ENCODE results near the gene NFU1. TPM values are rescaled to one million over a fixed set of nuclear protein-coding genes. Genes with fewer than 3 reads are reported as not detected.
A peak's percentile ranks its signal among the peaks of the same experiment; 100 is the strongest.

The NFU1 gene
- total and polyA plus RNA-seq, 2 of the 13 experiments (the other 11 are each of a cell fraction or from before 2014, with no cell fraction given): 39.1 to 84.0 TPM

DNA sequence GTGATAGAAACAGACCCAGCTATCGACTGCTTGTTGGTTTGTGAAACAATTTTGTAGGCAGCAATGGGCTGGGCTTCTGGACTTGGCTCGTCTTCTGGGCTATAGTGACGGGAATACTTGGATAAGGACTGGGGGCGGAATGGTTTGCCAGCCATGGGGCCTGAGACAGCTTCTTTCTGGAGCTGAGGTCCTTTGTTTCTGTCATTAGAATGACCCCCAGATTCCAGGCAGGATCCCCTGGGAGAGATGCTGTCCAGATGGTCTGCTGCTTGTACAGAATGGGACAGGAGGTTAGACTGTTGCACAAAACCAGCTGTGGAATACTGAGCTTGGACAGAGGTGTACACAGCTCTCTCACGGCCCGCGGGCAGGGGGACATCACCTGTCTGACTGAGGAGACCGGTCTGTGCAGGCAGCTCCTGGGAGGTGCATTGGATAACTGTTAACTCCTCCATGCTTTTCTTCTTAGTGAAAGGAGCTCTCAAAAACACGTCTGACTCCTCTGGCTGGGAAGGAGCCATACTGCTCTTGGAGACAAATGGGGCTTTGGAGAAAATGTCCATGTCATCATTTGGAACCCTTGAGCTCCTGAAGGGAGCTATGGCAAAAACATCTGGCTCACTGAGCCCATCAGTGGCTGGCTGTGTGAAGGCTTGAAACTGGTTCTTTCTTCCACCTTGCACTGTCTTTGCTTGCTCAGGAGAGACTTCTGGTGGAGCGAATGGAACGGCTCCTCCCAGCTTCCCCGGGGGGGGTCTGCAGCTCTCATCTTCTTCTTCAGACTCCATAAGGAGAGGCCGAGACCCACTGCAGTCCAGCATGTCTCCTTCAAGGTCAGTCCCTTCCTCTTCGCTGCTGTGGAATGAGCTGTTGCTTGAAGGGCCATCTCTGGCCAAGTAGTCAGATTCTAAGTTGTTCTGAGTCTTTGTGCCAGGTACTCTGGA is 28.6 kb upstream of the NFU1 start (continued):
- TF ChIP-seq, protein P1, sequence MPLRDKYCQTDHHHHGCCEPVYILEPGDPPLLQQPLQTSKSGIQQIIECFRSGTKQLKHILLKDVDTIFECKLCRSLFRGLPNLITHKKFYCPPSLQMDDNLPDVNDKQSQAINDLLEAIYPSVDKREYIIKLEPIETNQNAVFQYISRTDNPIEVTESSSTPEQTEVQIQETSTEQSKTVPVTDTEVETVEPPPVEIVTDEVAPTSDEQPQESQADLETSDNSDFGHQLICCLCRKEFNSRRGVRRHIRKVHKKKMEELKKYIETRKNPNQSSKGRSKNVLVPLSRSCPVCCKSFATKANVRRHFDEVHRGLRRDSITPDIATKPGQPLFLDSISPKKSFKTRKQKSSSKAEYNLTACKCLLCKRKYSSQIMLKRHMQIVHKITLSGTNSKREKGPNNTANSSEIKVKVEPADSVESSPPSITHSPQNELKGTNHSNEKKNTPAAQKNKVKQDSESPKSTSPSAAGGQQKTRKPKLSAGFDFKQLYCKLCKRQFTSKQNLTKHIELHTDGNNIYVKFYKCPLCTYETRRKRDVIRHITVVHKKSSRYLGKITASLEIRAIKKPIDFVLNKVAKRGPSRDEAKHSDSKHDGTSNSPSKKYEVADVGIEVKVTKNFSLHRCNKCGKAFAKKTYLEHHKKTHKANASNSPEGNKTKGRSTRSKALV (CRISPR knock-in tag; IDR thresholded peaks at IDR 0.05): no peak
- no peak for TF ChIP-seq ZC3H13 (CRISPR knock-in tag; IDR thresholded peaks at IDR 0.05)
- no peak for TF ChIP-seq DNMT3B (CRISPR knock-in tag; conservative IDR thresholded peaks at IDR 0.05)
- no peak for TF ChIP-seq ZC3H4 (CRISPR knock-in tag; IDR thresholded peaks at IDR 0.05; ENCODE audit: borderline replicate concordance)
- no peak for TF ChIP-seq ISX (CRISPR knock-in tag; conservative IDR thresholded peaks at IDR 0.05)
- no peak for TF ChIP-seq TBP (CRISPR knock-in tag; IDR thresholded peaks at IDR 0.05)

DNA sequence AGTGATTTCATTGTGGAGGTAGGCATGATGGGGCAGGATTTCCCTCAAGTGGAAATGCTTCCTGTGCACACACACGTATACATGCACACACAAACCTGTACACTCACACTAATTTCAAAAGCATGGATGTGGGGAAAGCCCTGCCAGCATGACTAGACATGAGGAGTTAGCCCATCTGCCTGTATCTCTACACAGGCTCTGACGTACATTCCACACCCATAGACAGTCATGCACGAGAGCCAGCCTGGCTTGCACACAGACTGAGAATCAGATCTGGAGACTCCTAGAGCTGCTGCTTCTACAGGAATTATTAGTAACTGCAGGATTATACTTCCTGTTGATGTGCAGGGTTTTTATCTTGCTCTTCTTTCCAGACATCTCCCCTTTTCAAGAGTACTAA is 27.3 kb upstream of the NFU1 start:
- no peaks in the 10 kb centered on the region for H3K27me3 ChIP-seq (ENCODE audit: control insufficient read depth in 1 of 2, insufficient read depth in 2 of 2, low read length in 2 of 2)
- ATAC-seq (peak; percentile 48), FAIRE-seq (no peak), DNase-seq (ENCODE audit: low spot score) (no peak)
- no peak overlapping the region for H3K9ac ChIP-seq (ENCODE audit: insufficient read depth, low read depth, low read length)
- TF ChIP-seq ZNF138 (CRISPR knock-in tag; IDR thresholded peaks at IDR 0.05; ENCODE audit: low read depth): no peak
- TF ChIP-seq PRDM15 (CRISPR knock-in tag; IDR thresholded peaks at IDR 0.05): no peak
- no peak for TF ChIP-seq ZNF20 (CRISPR knock-in tag; IDR thresholded peaks at IDR 0.05)
- TF ChIP-seq, protein P2, sequence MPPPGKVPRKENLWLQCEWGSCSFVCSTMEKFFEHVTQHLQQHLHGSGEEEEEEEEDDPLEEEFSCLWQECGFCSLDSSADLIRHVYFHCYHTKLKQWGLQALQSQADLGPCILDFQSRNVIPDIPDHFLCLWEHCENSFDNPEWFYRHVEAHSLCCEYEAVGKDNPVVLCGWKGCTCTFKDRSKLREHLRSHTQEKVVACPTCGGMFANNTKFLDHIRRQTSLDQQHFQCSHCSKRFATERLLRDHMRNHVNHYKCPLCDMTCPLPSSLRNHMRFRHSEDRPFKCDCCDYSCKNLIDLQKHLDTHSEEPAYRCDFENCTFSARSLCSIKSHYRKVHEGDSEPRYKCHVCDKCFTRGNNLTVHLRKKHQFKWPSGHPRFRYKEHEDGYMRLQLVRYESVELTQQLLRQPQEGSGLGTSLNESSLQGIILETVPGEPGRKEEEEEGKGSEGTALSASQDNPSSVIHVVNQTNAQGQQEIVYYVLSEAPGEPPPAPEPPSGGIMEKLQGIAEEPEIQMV (CRISPR knock-in tag; IDR thresholded peaks at IDR 0.05; ENCODE audit: low read depth): no peak
- no peak for TF ChIP-seq SIX1 (CRISPR knock-in tag; IDR thresholded peaks at IDR 0.05; ENCODE audit: borderline replicate concordance)
- BruUV-seq (replicated peaks): no TSS peak
- H3K27ac ChIP-seq (ENCODE audit: extremely low read length, insufficient read depth, low read length): no peak overlapping the region
- no peaks in the 10 kb centered on the region for H3K4me1 ChIP-seq (ENCODE audit: insufficient read depth, low read length)
- 96% methylated on average over 3 of the region's 3 CpGs for WGBS (ENCODE audit: low lambda C conversion rate)
- H3K9me3 ChIP-seq (ENCODE audit: low read length): no peaks in the 10 kb centered on the region
- POLR2A ChIA-PET: interaction anchor here (1.6 kb wide), 1 partner anchor 28 kb away, joined by 5 read pairs; the partner anchor contains the start of gene NFU1
- intact Hi-C loops (cut with micrococcal nuclease; ENCODE audit: unreplicated experiment): no loop called here
- H3K4me2 ChIP-seq (ENCODE audit: low read depth, low read length): no peak overlapping the region
- peaks cover 0 to 11% of the 10 kb centered on the region in 2 experiments; a peak in 2 of 5 replicates for H3K36me3 ChIP-seq (replicated peaks in 1 of 2; ENCODE audit: control insufficient read depth in 1 of 2, insufficient read depth in 2 of 2, low read length in 2 of 2)
- no peaks in the 10 kb centered on the region for H3K79me2 ChIP-seq (ENCODE audit: insufficient read depth, low read length)
- no peak overlapping the region for H3K4me3 ChIP-seq (replicated peaks in 1 of 3; ENCODE audit: insufficient read depth in 1 of 3, low read depth in 2 of 3, low read length in 3 of 3)
- no peak overlapping the region for H2AFZ ChIP-seq (ENCODE audit: low read length)
- in situ Hi-C loops (cut with HindIII; ENCODE audit: extremely low pct_ligation_motif_present, low pct_unique_long_range_greater_than_20kb): no loop called here
- H4K20me1 ChIP-seq (ENCODE audit: insufficient read depth, low read length): no peaks in the 10 kb centered on the region
- CTCF ChIA-PET (ENCODE audit: low intra/inter-chr PET ratio, low total read pairs): no interaction called here

Measured in HepG2 (cell line).